NCI-H2171 treated with DMSO at 0.1 percent for 48 hours (cell line): ENCODE data around the gene CCDC171.
"Not testable (repeated sequence)": the region's sequence is repeated elsewhere in the genome, so short reads cannot be mapped to it uniquely, and the experiment has no call there.

Experiments used
- DNase-seq: peaks from one replicate; lab custom pipeline; 2025; lab: John Stamatoyannopoulos, UW

CCDC171 gene

DNA sequence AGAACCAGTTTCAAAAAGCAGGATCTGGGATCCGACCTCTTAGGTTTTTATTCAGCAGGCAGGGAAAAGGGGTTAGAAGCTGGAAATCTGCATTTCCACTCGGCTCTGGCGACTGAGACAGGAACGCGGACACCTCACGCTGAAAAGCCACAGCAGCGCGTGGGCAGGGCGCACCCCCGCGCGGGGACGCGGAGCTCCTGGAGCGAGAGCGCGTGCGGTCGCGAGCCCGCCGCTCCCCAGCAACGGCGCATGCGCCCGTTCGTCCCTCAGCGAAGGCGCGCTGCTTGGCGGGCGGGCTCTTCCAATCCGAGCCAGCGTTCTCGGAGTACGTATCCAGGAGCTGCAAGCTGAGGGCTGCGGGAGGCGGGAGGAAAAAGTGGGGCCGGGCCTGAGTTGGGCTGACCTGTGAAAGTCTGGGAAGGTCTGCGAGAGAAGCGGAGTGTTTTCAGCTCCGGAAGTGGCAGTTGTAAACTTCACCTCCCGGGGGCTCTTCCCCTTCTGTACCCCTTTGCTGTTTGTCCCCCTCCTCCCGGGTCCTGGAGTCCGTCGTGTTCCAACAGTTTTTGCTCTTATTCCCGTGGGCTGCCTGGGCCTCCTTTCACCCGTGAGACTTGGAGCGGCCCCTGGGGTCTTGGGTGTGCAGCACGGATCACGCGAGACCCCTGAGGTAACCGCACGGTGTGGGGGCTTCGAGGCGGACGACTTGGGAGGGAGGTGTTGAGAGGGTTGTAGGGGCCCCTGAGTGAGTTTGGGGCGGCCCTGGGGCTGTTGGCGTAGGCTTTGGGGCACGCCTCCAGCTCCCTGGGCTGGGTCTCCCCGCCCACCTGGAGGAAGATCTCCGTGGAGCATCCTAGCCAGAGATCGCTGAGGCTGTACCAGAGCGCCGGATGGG is at the start of gene CCDC171:
TSS of gene CCDC171 (plus strand) at position 408 of the 892 bp plus-strand sequence. CDS start 11,046 bp downstream, outside the sequence.
- peak; percentile 92 for DNase-seq

GRCh38 chr9:15505921-15506320 is 46.9 kb upstream of the CCDC171 start:
- no peak for DNase-seq

DNA sequence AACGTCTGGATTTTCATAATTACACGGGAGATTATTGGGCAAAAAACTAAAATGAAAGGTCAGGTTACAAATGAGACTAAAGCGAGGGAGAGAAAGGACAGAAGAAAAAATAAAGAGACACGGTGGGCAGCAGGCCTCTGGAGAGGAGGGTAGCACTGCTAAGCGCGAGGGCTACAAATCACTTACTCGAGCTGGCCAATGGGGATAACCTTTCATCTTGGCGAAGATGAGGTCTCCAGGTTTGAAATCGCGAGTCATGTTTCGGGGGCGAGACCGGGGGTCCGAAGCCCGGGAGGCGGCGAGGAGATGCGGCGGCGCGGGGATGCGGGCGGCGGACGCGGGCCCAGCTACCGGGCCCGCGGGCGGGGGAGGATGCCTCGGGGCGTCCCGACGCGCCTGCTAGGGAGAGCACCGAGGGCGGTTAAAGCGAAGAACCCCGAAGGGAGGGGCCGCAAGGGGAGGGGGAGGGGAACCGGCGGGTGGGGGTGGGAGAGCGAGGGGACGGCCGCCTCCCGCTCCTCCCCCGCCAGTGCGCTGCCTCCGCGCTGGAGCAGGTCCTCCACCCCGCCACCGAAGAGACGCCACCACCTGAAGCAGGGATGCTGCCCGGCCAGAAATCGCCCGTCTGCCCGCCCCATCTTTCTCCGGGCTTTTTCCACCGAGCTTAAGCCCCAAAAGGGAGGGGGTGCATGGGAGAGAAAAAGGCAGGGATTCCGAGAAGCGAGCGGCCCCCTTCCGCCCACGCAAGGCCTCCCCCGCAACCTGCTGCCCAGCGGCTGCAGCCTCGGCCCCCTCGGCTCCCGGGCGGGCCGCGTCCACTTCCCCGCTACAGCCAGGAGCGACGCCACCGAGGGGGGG is 42.7 kb upstream of the CCDC171 start:
- no peak for DNase-seq

GRCh38 chr9:15510789-15511575 is 41.9 kb upstream of the CCDC171 start, which contains the start of gene PSIP1:
TSS of gene PSIP1 (minus strand) at chr9:15510970. CDS start at chr9:15510188, 782 bp downstream.
- peak; percentile 88 for DNase-seq

GRCh38 chr9:15512204-15512603 is 40.6 kb upstream of the CCDC171 start:
- DNase-seq, result no peak

DNA sequence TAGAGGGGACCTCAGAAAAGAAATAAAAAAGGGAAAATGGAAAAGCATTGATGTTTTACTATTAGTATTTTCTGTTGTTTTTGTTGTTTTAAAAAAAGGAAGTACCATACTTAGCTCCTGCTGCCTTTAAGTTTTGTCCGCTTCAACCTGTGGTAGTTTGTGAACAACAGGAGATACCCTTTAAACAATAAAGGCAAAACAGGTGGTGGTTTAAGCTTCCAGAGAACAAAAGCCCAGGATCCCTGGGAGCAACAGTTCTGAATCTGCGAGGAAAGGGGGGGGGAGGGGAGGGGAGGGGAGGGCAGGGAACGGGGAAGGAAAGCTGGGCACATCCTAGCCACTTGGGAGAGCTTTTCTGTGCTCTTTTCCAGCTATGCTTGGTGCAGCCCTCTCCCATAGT is 40.0 kb upstream of the CCDC171 start:
- no peak for DNase-seq

- DNase-seq, result no peak
Measured at GRCh38 chr9:15513335-15513734, 39.5 kb upstream of the CCDC171 start.

DNA sequence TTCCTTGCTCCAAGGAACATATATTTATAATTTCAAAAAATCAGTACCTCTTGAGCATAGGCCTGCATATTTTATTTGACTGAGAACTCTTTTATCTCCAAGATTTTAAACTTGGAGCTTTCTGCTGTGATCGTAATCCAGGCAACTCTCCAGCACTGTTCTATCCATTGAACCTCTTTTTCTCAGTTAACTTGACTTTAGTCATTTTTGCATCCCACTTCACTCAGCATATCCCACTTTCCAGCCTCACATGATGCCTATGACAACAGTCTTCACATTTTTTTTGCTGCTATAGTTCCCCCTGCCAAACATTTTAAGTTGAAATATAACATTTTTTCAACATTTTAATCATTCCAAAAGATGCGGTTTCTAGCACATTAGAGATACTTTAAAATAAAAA is 33.0 kb upstream of the CCDC171 start:
- no peak for DNase-seq

DNA sequence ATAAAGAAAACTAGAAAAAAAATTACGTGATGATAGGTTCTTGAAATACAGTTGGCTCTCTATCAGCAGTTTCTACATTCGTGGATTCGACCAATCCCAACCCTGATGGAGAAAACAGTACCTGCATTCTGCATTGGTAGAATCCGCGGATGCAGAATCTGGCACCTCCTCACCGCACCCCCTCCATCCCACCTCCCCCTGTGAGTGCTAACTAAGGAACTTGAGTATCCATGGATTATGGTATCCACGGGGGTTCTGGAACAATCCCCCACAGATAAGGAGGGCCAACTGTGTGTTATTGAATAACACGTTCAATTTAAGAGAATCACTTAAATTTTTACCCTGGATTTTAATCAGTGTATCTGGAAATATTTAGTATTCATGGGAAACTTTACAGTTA is 31.6 kb upstream of the CCDC171 start:
- DNase-seq, result no peak

GRCh38 chr9:15522130-15522755 is 30.6 kb upstream of the CCDC171 start:
- no peak for DNase-seq

GRCh38 chr9:15524845-15525455 is 27.9 kb upstream of the CCDC171 start:
- DNase-seq, result no peak

- no peak for DNase-seq
Measured at GRCh38 chr9:15525958-15526357, 26.9 kb upstream of the CCDC171 start.

DNA sequence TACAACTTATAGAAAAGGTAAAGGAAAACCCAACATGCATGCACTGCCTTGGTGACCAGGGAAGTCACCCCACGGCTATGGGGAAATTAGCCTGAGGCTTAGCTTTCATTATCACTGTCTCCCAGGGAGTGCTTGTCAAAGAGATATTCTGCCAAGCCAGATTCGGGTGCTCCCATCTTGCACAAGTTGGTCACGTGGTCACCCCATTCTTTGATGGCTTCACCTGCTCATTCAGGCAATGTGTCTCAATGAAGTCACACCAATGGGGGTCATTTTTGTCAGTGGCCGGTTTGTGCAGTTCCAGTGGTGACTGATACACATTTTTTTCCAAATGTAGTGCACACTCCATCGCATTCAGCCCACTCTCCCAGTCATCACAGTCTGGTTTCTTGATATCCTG is 25.8 kb upstream of the CCDC171 start:
- not testable (repeated sequence) for DNase-seq

DNA sequence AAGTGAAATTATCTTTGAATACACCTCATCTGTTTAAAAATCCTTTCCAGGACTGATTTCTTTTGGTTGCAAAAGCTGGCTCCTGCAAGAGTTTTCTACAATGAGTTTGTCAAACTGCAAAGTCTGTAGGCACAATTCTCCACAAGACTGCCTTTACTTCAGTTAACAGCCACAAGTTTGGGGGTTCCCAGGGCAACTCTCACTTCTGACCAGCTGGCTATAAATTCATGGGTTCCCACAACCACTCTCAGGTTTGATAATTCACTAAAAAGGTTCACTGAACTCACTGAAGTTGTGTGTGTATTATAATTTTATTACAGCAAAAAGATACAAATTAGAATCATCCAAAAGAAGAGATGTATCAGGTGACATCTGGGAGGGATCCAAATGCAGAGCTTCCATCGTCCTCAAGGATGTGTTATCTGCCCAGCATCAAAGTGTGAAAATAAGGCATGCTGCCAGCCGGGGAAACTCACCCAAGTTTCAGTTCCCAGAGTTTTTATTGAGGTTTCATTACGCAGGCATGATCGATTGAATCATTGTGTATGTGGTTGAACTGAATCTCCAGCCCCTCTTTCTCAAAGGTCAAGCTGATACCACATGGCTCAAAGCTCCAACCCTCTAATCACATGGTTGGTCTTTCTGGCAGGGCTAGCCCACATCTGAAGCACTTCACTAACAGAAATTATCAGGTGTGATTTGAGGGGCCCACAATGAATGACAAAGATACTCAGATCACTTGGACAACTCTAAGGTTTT is 23.1 kb upstream of the CCDC171 start:
- no peak for DNase-seq

DNA sequence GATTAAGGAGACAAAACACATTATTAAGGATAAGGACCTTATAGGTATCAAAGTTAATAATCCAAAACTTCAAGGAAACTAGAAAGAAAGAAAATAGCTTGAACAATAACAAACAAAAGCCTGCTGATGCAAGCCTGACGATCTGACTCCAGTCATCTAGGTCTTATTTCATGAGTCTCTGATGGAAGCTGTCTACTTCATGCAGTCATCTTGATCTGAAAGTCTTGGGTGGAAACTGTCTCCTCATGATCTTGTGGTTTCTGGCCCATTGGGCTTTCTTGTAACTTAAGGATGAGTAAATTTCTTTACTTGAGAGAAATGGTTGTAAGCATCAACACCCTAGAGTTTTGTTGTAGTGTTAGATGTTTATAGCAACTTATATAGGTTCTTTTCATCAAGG is 21.5 kb upstream of the CCDC171 start:
- DNase-seq, result no peak

DNA sequence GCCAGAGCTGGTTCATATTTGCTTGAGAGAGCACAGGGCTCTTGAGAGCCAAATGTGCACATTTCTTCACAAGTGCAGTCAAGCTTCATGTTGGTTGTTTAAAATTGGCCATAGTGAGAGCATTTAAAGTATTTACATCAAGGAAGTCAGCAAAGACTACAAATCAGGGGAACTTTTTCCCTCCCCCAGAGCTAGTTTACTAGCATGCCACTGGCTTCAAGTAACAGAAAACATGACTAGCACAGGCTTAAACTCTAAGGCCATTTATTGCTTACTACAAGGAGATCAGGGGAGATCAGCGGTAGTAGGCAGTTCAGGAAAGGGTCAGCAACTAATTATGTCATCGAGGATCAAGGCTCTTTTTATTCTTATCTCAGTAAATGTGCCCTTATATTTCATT is 11.0 kb upstream of the CCDC171 start:
- peak; percentile 50 for DNase-seq

- no peak for DNase-seq
Measured at GRCh38 chr9:15542624-15543023, 10.2 kb upstream of the CCDC171 start.

DNA sequence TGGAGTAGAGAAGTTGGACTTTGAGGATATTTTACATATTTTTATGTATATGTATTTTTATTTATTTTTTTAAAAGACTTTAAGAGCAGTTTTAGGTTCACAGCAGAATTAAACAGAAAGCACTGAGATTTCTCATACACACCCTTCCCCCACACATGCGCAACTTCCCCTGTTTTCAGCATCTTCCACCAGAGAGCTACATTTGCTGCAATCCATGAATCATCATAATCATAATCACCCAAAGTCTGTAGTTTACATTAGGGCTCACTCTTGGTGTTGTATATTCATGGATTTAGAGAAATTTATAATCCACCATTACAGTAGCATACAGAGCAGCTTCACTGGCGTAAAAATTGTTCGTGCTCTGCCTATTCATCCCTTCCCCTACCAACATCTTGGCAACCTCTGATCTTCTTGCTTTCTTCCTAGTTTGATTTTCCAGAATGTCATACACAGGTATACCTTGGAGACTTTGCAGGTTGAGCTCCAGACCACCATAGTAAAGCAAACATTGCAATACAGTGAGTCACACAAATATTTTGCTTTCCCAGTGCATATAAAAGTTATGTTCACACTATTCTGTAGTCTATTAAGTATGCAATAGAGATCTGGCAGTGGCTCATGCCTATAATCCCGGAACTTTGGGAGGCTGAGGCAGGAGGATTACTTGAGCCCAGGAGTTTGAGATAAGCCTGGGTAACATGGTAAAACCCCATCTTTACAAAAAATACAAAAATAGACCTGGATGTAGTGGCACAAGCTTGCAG is 9.6 kb upstream of the CCDC171 start:
- peak; percentile 1 for DNase-seq

DNA sequence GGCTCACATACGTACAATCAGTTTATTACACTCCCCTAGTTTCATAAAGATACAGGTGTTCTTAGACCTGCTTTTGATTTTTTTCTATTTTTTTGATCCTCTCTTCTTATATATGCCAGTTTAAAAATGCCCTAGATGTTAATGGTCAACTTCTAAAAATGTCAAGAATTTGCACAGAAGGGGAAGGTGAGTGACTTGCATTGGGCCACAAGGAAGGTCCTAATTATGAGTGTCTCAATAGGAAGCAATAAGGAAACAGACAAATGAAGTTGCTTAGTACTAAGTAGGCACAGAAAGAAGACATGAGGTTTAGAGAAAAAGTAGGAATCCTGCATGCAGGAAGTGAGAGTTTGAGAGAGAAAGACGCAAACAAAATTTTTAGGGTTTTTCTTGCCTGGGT is 3.2 kb upstream of the CCDC171 start:
- DNase-seq, result no peak

GRCh38 chr9:15553528-15553898 is 670 bp downstream of the CCDC171 start:
- no peak for DNase-seq
